GM18507 (cell line): Measurements from ENCODE around the gene CNPY4.
"Not testable (repeated sequence)": the region's sequence is repeated elsewhere in the genome, so short reads cannot be mapped to it uniquely, and the experiment has no call there.

Experiments used
- DNase-seq: peaks from one replicate; pipeline ENCODE4 v3.0.0; 2011; ENCODE audit warnings: low read depth; ENCODE audit not compliant: insufficient read length; ENCODE audit errors: extremely low spot score
- FAIRE-seq: peaks from 2 replicates; lab custom pipeline; 2011; peaks lifted over from hg19 to GRCh38; lab: Jason Lieb, UNC

The CNPY4 gene

DNA sequence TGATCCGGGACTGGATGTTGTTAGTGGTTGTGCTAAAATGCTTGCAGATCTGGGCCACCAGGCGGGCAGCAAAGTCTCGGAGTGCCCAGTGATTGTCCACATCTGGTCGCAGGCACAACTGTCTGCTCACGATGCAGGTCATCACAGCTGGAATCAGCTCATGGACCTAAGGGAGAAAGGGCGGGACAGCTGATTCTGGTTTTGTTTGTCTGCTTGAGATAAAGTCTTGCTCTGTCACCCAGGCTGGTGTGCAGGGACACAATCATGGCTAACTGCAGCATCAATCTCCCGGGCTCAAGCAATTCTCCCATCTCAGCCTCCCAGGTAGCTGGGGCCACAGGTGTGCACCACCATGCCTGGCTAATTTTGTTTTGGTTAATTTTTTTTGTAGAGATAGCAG, 8.3 kb upstream of the CNPY4 start:
- FAIRE-seq (no peak), DNase-seq (no peak)

DNA sequence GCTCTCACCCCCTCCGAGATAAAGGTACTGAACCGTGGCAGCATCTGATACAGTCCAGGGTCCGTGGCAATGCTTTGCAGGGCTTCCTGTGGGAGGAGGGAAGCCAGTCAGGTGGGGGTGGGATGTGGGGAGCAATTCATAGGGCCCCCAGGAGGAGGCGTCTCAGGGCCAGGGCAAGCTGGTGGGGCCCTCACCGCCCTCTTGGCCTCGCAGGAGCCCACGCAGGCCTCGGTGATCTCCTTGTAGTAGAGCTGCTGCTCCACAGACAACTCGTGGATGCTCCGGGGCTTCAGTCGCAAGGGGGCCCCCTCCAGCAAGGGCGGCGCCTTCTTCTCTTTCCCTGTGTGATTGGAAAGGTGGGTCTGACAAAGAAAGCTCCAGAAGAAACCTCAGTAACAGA, 7.5 kb upstream of the CNPY4 start:
- DNase-seq (no peak), FAIRE-seq (no peak)

DNA sequence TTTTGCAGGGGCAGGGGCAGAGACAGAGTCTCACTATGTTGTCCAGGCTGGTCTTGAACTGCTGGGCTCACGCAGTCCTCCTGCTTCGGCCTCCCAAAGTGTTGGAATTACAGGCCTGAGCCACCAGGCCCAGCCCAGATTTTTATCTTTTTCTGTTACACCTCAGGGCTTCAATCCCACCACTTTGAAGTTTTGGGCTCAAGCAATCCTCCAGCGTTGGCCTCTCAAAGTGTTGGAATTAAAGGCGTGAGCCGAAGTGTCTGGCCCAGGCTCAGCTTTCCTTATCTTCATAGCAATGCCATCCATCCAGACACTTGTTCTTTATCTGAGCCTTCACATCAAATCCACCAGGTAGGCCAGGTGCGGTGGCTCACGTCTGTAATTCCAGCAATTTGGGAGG, 4.4 kb upstream of the CNPY4 start:
- DNase-seq (no peak), FAIRE-seq (no peak)

DNA sequence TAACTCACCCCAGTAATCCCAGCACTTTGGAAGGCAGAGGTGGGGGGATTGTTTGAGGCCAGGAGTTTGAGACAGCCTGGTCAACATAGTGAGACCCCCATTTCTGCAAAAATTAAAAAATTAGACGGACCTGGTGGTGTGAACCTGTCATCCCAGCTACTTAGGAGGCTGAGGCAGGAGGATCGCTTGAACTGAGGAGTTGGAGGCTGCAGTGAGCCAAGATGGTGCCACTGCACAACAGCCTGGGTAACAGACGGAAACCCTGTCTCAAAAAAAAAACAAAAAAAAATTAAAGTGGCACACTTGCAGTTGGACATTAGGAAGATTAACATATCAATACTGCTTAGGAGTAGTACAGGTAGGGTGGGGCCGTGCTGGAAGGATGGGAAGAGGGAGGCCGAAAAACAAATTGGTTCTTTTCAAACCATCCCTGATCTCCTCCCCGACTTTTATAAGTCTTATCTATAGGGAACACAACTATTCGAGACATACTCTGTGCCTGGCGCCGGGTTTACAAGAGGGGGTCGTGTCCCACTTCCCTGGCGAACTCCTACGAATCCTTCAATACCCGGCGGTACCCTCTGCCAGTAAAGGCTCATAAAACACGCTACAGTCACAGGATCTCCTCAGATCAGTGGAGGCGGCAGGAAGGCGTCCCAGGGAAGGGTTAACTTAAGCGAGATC, 904 bp upstream of the CNPY4 start:
- FAIRE-seq (no peak), DNase-seq (no peak)

DNA sequence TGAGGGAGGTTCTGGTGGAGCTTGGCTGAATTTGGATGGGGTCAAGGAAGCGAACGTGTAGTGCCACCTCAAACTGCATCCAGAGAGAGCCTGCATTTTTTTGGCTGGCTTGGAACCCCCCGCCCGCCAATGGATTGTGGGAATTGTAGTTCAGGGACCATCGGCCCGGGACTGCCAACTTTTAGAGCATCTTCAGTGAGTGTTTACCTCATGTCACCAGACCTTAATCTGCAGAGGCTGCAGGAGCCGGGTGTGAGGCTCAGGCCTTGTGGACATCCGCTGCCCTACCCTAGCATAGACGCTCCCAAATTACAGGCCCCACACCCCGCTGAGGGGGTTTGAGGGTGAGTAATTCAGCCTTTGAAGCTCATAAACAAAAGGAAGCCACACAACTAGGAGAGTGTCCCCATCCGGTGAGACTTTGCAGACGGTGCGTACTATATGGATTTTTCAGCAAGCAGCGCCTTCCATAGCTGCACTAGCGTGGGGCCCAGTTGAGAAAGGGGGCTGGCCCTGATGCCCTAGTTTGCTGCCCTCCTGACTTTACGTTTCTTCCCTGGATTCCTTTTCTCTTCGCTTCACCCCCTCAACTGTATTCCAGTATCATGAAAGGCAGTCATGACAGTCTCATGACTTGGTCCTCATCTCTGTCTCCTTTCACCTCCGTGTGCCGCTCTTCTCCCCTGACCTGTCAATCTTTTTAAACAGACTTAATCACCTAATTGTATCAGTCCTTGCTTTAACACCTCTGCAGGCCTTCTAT, 717 bp downstream of the CNPY4 start:
- DNase-seq (peak; percentile 42), FAIRE-seq (peak; percentile 46)

DNA sequence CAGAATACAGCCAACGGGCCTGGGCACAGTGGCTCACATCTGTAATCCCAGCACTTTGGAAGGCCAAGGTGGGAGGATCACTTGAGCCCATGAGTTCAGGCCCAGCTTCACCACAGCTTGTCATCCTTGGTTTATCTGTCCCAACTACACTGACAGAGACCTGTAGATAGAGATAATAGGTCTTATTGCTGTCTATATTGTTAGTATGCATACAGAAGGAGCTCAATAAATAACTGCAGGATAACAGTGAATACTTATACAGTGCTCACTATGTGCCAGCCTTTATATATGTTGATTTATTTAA, 1.3 kb downstream of the CNPY4 start:
- no peak for DNase-seq
- no peak for FAIRE-seq

DNA sequence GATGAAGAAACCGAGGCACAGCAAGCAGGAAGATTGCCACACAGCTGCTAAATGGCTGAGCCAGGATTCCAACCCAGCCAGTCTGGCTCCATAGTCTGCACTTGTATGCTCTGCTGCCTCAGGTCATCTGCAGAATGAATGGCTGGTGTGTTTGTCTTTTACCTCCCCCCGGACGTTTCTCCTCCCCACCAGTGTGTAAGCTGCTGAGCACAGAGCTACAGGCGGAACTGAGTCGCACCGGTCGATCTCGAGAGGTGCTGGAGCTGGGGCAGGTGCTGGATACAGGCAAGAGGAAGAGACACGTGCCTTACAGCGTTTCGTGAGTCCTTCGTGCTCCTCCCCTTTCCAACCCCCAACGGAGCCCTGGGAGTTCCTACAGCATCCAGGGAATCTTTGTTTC, 2.6 kb downstream of the CNPY4 start:
- FAIRE-seq = no peak
- DNase-seq = no peak

DNA sequence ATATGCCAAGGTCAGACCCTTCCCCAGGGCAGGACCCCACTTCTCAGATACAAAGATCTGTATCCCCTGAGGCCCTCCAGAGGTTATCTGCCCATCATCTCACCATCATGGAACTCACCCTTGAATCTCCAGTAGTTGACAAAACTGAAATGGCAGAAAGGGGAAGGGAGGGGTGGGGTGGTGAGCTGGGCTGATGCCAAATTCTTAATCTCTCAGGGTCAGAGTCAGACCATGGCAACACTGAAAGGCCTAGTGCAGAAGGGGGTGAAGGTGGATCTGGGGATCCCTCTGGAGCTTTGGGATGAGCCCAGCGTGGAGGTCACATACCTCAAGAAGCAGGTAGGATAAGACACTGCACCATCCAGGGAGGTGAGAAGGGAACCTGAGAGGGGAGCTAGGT, 3.1 kb downstream of the CNPY4 start:
- no peak for FAIRE-seq
- no peak for DNase-seq

DNA sequence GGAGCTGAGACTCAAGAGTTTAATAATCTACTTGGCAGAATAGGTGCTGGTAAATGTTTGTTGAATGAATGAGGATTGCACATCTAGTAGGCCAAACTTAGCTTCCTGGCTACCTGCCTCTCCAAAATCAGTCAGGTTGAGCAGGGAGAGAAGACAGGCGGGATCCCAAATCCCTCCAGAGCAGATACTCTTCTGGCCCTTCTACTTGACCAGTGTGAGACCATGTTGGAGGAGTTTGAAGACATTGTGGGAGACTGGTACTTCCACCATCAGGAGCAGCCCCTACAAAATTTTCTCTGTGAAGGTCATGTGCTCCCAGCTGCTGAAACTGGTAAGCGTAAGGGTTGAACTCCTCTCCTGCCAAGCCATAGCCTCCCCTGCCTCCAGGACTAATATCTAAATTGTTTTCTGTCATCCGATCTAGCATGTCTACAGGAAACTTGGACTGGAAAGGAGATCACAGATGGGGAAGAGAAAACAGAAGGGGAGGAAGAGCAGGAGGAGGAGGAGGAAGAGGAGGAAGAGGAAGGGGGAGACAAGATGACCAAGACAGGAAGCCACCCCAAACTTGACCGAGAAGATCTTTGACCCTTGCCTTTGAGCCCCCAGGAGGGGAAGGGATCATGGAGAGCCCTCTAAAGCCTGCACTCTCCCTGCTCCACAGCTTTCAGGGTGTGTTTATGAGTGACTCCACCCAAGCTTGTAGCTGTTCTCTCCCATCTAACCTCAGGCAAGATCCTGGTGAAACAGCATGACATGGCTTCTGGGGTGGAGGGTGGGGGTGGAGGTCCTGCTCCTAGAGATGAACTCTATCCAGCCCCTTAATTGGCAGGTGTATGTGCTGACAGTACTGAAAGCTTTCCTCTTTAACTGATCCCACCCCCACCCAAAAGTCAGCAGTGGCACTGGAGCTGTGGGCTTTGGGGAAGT, 5.1 kb downstream of the CNPY4 start:
- FAIRE-seq (no peak), DNase-seq (no peak)

DNA sequence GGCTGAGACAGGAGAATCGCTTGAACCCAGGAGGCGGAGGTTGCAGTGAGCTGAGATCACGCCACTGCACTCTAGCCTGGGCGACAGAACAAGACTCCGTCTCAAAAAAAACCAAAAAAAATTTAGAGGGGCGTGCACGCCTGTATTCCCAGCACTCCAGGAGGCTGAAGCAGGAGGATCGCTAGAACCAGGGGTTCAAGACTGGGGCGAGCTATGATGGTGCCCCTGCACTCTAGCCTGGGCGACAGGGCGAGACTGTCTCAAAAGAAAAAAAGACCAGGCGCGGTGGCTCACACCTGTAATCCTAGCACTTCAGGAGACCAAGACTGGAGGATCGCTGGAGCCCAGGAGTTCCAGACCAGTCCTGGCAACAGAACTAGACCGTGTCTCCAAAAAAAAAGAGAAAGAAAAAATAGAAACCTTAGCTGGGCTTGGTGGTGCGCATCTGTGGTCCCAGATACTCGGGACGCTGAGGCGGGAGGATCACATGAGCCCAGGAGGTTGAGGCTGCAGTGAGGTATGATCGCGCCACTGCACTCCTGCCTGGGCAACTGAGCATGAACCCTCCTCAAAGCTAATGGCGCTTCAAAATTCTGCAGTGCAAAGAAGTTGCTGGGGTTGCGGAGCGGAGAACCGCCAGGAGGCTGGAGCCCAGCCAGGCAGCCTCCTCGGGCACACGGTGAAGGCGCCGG, 7.0 kb downstream of the CNPY4 start:
- FAIRE-seq (peak; percentile 38), DNase-seq (no peak)

DNA sequence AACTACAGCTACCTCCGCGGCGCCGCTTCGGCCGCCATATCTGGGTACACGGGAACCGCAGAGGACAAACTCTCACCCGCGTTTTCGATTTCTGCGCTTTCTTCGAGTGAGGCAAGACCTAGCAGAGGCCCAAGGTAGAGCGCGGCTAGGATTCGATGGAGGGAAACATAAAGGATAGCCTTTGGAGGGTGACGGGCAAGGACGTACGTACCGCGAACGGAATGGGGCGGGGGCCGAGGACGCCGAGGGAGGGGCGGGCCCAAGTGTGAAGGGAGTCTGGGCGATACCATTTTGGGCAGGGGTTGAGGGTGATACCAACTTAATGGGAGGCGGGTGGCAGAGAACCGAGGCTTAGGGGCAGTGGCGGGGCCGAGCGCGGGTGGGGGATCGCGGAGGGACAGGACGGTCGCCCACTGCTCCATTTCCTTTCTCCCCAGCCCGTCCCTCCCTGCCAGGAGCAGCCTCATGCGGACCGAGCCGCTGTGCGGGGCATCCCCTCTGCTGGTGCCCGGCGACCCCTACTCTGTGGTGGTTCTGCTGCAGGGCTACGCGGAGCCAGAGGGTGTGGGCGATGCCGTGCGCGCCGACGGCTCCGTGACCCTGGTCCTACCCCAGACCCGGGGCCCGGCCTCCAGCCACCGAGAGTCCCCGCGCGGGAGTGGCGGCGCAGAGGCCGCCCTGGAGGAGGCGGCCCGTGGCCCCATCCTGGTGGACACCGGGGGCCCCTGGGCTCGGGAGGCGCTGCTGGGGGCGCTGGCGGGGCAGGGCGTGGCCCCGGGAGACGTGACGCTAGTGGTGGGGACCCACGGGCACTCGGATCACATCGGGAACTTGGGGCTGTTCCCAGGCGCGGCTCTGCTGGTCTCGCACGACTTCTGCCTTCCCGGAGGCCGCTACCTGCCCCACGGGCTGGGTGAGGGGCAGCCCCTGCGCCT, 7.8 kb downstream of the CNPY4 start, which contains the start of gene MBLAC1:
Gene MBLAC1 (plus strand): TSS at position 37 of the 935 bp plus-strand sequence. CDS start 429 bp downstream, at position 466.
- FAIRE-seq = peak; percentile 84
- peak; percentile 80 for DNase-seq

DNA sequence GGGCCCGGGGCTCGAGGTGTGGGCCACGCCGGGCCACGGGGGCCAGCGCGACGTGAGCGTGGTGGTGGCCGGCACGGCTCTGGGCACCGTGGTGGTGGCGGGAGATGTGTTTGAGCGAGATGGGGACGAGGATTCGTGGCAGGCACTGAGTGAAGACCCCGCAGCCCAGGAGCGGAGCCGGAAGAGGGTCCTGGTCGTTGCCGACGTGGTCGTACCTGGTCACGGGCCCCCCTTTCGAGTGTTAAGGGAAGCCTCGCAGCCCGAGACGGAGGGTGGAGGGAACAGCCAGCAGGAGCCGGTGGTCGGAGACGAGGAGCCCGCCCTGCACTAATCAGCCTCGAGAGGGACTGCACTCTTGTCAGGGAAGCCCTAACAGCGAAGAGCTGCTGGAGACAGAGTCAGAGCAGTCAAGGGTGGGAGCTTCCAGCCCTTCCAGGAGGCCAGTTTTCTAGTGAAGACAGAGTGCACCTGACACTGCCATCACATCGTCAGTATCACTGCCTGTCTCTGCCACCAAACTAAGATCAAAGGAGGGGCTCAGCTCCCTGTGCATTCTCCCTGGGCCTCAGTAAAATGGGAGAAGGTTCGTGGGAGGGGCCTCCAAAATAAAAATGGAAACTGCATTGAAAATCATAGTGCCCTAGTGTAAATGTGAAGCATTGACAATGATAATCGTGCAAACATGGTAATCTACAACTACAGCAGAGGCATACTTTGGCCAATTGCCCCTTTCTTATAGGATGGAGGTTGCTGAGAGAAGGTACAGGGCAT, 8.6 kb downstream of the CNPY4 start:
- DNase-seq (no peak), FAIRE-seq (no peak)

DNA sequence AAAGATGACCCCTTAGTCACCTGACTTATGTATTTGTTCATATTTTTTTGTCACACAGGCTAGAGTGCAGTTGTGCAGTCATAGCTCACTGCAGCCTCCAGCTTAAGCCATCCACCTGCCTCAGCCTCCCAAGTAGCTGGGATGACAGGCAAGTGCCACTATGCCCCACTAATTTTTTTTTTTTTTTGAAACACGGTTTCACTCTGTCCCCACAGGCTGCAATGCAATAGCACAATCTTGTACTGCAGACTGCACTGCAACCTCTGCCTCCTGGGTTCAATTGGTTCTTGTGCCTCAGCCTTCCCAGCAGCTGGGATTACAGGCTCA, 9.2 kb downstream of the CNPY4 start:
- FAIRE-seq (no peak), DNase-seq (no peak)

DNA sequence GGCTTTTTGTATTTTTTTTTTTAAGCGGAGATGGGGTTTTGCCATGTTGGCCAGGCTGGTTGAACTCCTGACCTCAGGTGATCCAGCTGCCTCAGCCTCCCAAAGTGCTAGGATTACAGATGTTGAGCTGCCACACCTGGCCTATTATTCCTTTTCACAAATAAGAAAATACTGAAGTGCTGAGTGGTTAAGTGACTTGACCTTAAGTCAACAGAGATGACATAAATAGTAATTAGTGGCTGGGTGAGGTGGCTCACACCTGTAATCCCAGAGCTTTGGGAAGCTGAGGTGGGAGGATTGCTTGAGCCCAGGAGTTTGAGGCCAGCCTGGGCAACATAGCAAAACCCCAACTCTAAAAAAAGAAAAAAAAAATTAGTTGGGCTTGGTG, 10.8 kb downstream of the CNPY4 start:
- not testable (repeated sequence) for FAIRE-seq, DNase-seq

DNA sequence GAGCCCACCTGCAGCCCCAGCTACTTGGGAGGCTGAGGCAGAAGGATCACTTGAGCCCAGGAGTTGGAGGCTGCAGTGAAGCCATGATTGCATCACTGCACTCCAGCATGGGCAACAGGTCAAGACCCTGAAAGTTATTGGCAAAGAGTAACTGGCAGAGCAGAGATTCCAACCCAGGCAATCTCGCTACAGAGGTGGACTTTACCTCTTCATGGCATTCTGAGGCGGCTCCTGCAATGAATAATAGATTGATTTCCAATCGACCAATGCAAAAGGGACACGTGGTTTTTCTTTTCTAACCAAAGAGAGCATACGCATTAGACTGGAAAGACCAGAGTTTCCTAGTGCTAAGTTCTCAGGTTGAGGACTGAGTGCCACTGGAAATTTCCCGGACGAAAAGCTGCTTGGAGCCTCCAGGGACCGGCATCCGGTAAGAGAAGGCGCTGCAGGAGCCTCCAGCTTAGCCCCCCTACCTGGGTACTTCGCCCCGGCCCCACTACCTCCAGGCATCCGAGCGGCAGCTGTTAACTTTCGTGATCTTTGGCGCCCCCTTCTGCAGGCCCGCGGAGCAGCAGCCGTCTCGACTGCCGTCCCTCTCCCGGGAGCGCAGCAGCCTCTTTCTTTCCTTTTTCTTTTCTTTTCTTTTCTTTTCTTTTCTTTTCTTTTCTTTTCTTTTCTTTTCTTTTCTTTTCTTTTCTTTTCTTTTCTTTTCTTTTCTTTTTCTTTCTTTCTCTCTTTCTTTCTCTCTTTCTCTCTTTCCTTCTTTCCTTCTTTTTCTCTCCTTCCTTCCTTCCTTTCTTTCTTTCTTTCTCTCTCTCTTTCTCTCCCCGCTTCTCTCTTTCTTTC, 11.4 kb downstream of the CNPY4 start:
- FAIRE-seq (peak; percentile 45), DNase-seq (no peak)

DNA sequence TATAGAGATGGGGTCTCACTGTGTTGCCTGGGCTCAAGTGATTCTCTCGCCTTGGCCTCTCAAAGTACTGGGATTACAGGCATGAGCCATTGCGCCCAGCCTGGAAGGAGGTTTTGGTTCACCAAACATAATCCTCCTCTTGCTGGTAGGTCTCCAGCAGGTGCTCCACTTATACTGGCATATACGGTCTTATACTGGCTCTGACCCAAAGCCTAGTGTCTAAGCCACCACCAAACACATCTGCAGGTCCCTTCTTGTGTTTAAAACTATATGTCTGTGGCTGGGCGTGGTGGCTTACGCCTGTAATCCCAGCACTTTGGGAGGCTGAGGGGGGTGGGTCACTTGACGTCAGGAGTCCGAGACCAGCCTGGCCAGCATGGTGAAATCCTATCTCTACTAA, 12.7 kb downstream of the CNPY4 start:
- FAIRE-seq = no peak
- DNase-seq = no peak

DNA sequence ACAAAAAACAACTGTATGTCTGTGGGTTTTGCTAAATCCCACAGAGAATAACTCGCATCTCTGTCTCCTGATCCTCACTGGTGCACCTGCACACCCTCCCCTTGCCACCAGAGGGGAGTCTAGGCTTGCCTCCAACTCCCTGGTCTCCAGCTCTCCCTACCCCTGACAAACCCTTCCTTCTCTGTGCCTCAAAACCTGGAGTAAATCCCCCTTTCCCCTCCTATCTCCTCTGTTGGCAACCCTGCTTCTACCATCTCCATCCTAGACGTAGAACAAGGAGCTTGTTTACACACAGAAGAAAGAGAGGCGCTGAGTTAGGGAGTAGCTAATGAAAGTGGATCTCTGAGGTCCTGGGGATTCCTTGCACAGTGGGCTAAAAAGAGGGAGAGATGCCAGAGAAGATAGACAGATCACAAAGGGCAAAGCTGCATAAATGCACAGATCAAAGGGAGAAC, 13.3 kb downstream of the CNPY4 start:
- FAIRE-seq (peak; percentile 73), DNase-seq (no peak)
